ENCODE data around the gene GSTM5. TPM values are rescaled to one million over a fixed set of nuclear protein-coding genes. Genes with fewer than 3 reads are reported as not detected.
"Not testable (repeated sequence)": the region's sequence is repeated elsewhere in the genome, so short reads cannot be mapped to it uniquely, and the experiment has no call there.

The GSTM5 gene
- total RNA-seq, result not detected in 2 replicates
- long read RNA-seq, result 0 reads

DNA sequence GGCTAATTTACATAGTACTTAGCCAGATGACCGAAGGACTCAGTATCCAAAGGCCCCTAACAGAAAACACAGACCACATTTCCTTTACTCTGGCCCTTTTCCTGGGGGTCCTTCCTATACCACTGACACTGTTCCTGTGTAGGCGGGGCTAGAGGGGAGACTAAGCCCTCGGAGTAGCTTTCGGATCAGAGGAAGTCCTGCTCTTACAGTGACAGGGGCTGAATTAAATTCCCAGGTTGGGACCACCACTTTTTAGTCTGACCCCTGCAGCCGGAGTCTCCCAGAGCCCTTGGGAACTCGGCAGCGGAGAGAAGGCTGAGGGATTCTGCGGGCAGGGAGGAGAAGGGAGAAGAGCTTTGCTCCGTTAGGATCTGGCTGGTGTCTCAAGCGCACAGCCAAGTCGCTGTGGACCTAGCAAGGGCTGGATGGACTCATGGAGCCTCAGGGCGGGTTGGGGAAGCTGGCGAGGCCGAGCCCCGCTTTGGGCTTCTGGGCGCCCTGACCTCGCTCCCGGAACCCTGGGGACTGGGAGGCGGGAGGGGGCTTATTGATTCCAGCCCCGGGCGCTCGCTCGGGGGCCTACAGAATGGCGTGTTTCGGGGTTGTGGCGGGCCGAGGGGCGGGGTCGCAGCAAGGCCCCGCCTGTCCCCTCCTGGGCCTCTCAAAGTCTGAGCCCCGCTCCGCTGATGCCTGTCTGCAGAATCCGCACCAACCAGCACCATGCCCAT, at the start of gene GSTM5:
TSS of gene GSTM5 (plus strand) at position 659 of the 728 bp plus-strand sequence. CDS start at position 721, 62 bp downstream.
- H3K27me3 Mint-ChIP-seq (ENCODE audit: unreplicated experiment); H3K36me3 Mint-ChIP-seq (ENCODE audit: unreplicated experiment); H3K4me1 Mint-ChIP-seq (ENCODE audit: unreplicated experiment); H3K27ac Mint-ChIP-seq (ENCODE audit: unreplicated experiment); H3K4me3 Mint-ChIP-seq (ENCODE audit: unreplicated experiment); DNase-seq (ENCODE audit: extremely low spot score, unreplicated experiment): not testable (repeated sequence)
- H3K9me3 Mint-ChIP-seq (ENCODE audit: unreplicated experiment), result peaks cover 18% of the 10 kb centered on the region

DNA sequence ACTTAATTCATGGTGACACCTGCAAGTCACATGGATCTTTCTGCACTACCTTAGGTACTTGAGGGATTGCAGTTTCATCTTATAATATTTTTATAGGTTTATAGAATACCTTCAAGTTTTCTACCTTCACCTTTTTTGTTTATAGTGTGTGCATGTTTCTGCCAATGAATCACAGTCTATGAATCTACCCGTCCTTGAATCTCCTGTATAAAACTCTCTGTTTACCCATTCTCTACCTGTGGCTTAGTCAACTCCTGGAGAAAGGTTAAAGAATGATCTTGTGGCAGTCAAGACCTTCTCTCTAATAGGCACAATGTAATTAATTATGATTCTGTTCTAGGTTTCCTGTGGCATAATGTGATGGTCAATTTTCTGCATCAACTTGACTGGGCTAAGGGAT, 47.4 kb upstream of the GSTM5 start:
- Mint-ChIP-seq H3K9me3 (ENCODE audit: unreplicated experiment) (no peaks in the 10 kb centered on the region), H3K27ac (ENCODE audit: unreplicated experiment) (no peak overlapping the region), H3K27me3 (ENCODE audit: unreplicated experiment) (no peaks in the 10 kb centered on the region), H3K4me1 (ENCODE audit: unreplicated experiment) (peaks cover 21% of the 10 kb centered on the region), H3K4me3 (ENCODE audit: unreplicated experiment) (no peak overlapping the region), H3K36me3 (ENCODE audit: unreplicated experiment) (peaks cover 18% of the 10 kb centered on the region)
- TF ChIP-seq, protein P1, sequence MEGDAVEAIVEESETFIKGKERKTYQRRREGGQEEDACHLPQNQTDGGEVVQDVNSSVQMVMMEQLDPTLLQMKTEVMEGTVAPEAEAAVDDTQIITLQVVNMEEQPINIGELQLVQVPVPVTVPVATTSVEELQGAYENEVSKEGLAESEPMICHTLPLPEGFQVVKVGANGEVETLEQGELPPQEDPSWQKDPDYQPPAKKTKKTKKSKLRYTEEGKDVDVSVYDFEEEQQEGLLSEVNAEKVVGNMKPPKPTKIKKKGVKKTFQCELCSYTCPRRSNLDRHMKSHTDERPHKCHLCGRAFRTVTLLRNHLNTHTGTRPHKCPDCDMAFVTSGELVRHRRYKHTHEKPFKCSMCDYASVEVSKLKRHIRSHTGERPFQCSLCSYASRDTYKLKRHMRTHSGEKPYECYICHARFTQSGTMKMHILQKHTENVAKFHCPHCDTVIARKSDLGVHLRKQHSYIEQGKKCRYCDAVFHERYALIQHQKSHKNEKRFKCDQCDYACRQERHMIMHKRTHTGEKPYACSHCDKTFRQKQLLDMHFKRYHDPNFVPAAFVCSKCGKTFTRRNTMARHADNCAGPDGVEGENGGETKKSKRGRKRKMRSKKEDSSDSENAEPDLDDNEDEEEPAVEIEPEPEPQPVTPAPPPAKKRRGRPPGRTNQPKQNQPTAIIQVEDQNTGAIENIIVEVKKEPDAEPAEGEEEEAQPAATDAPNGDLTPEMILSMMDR (IDR thresholded peaks at IDR 0.05), result no peak
- no peak for DNase-seq (ENCODE audit: extremely low spot score, unreplicated experiment)

DNA sequence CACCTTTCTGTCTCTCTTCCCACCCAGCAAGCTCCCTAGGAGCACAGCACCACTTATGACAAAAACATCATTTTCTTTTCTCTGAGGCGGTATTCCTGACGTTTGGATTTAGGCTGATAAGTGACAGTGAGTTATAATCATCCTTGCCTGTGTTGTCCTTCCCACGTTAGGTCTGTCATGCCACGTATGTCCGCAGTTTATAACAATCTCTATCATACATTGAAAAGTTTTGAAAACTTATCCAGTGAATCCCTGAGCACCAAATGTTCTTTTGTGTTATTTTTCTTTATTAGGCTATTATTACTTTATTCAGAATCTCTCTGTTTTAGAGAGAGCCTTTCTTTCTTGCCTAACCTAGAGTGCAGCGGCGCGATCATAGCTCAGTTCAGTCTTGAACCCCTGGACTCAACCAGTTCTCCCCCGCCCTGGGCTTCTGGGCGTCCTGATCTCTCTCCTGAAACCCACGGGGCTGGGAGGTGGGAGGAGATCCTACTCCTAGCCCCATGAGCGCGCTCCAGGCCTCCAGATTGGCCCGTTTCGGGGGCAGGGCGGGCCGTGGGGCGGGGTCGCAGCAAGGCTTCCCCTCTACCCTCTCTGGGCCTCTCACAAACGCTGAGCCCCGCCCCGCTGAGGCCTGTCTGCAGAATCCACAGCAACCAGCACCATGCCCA, 44.5 kb upstream of the GSTM5 start, which contains the start of gene GSTM2:
TSS of gene GSTM2 (plus strand) at position 606 of the 671 bp plus-strand sequence. CDS start at position 665, 59 bp downstream.
- TF ChIP-seq, protein P1 (IDR thresholded peaks at IDR 0.05), result no peak
- Mint-ChIP-seq H3K27me3 (ENCODE audit: unreplicated experiment) (no peaks in the 10 kb centered on the region), H3K4me1 (ENCODE audit: unreplicated experiment) (peaks cover 22% of the 10 kb centered on the region), H3K27ac (ENCODE audit: unreplicated experiment) (no peak within 1 kb of the TSS), H3K4me3 (ENCODE audit: unreplicated experiment) (peak within 1 kb of the TSS; percentile 77), H3K9me3 (ENCODE audit: unreplicated experiment) (no peaks in the 10 kb centered on the region), H3K36me3 (ENCODE audit: unreplicated experiment) (peaks cover 4% of the 10 kb centered on the region)
- peak; percentile 91 for DNase-seq (ENCODE audit: extremely low spot score, unreplicated experiment)

DNA sequence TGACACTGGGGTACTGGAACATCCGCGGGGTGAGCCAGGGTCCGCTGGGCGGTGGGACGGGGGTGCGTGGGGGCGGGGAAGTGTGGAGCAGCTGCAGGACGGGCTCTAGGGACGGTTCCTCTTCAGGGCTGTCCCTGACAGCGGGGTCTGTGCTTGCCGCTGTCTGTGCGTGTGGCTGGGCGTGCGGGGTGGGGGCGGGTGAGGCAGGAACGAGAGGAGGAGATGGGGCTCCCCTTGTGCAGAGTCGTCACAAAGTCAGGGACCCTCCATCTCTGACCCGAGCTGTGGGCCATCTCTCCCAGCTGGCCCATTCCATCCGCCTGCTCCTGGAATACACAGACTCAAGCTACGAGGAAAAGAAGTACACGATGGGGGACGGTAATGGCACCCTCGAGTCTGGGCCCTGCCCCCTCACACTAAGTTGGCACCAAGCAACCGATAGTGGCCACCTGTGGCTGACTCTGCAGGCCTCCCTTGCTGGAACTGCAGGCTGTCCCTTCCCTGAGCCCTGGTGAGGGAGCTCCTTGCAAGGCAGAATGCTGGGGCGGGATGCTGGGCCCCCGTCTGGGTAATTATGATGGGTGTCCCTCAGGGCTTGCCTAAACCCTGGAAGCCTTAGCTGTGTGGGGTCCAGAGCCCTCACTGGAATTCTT, 43.8 kb upstream of the GSTM5 start:
- Mint-ChIP-seq H3K4me1 (ENCODE audit: unreplicated experiment) (peaks cover 22% of the 10 kb centered on the region), H3K9me3 (ENCODE audit: unreplicated experiment) (no peaks in the 10 kb centered on the region), H3K27me3 (ENCODE audit: unreplicated experiment) (no peaks in the 10 kb centered on the region), H3K27ac (ENCODE audit: unreplicated experiment) (no peak overlapping the region), H3K36me3 (ENCODE audit: unreplicated experiment) (peaks cover 4% of the 10 kb centered on the region), H3K4me3 (ENCODE audit: unreplicated experiment) (peak overlapping the region; percentile 77)
- DNase-seq (ENCODE audit: extremely low spot score, unreplicated experiment), result no peak
- TF ChIP-seq, protein P1 (IDR thresholded peaks at IDR 0.05), result no peak

DNA sequence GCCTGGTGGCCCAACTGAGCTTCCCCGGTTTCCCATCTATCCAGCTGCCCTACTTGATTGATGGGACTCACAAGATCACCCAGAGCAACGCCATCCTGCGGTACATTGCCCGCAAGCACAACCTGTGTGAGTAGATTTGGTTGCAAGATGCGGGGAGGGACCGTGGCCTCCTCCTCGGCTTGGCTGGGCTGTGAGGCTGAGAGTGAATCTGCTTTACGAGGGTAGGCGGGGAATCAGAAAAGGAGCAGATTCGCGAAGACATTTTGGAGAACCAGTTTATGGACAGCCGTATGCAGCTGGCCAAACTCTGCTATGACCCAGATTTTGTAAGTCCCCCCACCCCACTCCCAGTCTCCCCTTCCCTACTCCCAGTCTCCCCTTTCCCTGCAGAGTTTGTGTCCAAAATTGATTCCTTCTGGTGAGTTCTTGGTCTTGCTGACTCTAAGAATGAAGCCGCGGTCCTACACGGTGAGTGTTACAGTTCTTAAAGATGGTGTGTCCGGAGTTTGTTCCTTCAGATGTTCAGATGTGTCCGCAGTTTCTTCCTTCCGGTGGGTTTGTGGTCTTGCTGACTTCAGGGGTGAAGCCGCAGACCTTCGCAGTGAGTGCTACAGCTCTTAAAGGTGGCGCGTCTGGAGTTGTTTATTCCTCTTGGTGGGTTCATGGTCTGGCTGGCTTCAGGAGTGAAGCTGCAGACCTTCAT, 42.7 kb upstream of the GSTM5 start:
- no peaks in the 10 kb centered on the region for H3K9me3 Mint-ChIP-seq (ENCODE audit: unreplicated experiment)
- peak overlapping the region; percentile 22 for H3K4me3 Mint-ChIP-seq (ENCODE audit: unreplicated experiment)
- H3K36me3 Mint-ChIP-seq (ENCODE audit: unreplicated experiment), result peaks cover 4% of the 10 kb centered on the region
- no peak overlapping the region for H3K27ac Mint-ChIP-seq (ENCODE audit: unreplicated experiment)
- H3K4me1 Mint-ChIP-seq (ENCODE audit: unreplicated experiment), result peaks cover 16% of the 10 kb centered on the region
- no peaks in the 10 kb centered on the region for H3K27me3 Mint-ChIP-seq (ENCODE audit: unreplicated experiment)
- DNase-seq (ENCODE audit: extremely low spot score, unreplicated experiment), result no peak
- TF ChIP-seq, protein P1 (IDR thresholded peaks at IDR 0.05), result no peak

DNA sequence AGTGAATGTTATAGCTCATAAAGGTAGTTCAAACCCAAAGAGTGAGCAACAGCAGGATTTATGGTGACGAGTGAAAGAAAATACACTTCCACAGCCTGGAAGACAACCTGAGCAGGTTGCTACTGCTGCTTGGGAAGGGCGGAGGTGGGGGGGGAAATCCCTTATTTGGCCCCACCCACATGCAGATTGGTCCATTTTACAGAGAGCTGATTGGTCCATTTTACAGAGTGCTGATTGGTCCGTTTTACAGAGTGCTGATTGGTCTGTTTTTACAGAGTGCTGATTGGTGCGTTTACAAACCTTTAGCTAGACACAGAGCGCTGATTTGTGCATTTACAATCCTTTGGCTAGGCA, 42.1 kb upstream of the GSTM5 start:
- H3K9me3 Mint-ChIP-seq (ENCODE audit: unreplicated experiment); DNase-seq (ENCODE audit: extremely low spot score, unreplicated experiment); H3K36me3 Mint-ChIP-seq (ENCODE audit: unreplicated experiment); H3K4me3 Mint-ChIP-seq (ENCODE audit: unreplicated experiment); H3K27me3 Mint-ChIP-seq (ENCODE audit: unreplicated experiment); H3K27ac Mint-ChIP-seq (ENCODE audit: unreplicated experiment): not testable (repeated sequence)
- H3K4me1 Mint-ChIP-seq (ENCODE audit: unreplicated experiment), result peaks cover 16% of the 10 kb centered on the region

Measured in osteocyte (in vitro differentiated cells).